ENCODE measurements around the gene DRAM1. TPM values are rescaled to one million over a fixed set of nuclear protein-coding genes. Genes with fewer than 3 reads are reported as not detected.
"Not testable (repeated sequence)": the region's sequence is repeated elsewhere in the genome, so short reads cannot be mapped to it uniquely, and the experiment has no call there.

The DRAM1 gene
- total RNA-seq, 1 donor from 2014 or later = 12.5 TPM

DNA sequence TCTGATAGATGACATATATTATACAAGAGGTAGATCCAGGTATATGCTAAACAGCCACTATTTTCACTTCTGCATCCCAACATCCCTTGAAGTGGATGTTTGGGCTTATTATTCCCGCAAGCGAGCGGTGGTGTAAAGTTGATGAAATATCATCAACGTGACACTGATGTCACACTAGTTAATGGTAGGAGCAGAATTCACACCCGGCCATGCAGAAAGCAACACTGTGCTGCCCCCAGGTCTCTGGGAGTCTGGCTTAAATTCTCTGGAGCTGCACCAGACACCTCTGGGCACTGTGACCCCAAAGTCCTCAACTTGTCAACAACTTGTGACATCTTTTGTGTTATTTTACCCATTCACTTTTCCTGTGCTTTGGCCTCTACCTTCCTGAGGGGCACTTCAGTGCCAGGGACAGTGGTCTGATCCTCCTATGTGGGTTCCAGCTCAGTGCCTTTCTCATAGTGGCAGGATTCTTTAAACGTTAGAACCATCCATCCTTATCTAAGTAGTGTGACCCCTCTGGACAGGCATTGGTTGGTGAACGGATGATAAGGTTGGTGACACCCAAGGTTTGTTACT, 952 bp downstream of the DRAM1 start:
- H3K4me1 Mint-ChIP-seq (ENCODE audit: unreplicated experiment) = peaks cover 13% of the 10 kb centered on the region
- H3K36me3 Mint-ChIP-seq = peaks cover 3% of the 10 kb centered on the region
- peak overlapping the region; percentile 91 for H3K4me3 Mint-ChIP-seq

GRCh38 chr12:101880769-101881168, 3.4 kb downstream of the DRAM1 start:
- DNase-seq (ENCODE audit: extremely low spot score, unreplicated experiment) = no peak
- H3K9me3 Mint-ChIP-seq = no peaks in the 10 kb centered on the region
- H3K4me3 Mint-ChIP-seq = no peak overlapping the region
- H3K36me3 Mint-ChIP-seq = peaks cover 3% of the 10 kb centered on the region
- peak overlapping the region; percentile 15 for H3K27ac Mint-ChIP-seq
- TF ChIP-seq, protein P1, sequence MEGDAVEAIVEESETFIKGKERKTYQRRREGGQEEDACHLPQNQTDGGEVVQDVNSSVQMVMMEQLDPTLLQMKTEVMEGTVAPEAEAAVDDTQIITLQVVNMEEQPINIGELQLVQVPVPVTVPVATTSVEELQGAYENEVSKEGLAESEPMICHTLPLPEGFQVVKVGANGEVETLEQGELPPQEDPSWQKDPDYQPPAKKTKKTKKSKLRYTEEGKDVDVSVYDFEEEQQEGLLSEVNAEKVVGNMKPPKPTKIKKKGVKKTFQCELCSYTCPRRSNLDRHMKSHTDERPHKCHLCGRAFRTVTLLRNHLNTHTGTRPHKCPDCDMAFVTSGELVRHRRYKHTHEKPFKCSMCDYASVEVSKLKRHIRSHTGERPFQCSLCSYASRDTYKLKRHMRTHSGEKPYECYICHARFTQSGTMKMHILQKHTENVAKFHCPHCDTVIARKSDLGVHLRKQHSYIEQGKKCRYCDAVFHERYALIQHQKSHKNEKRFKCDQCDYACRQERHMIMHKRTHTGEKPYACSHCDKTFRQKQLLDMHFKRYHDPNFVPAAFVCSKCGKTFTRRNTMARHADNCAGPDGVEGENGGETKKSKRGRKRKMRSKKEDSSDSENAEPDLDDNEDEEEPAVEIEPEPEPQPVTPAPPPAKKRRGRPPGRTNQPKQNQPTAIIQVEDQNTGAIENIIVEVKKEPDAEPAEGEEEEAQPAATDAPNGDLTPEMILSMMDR (conservative IDR thresholded peaks at IDR 0.05) = no peak
- H3K4me1 Mint-ChIP-seq (ENCODE audit: unreplicated experiment) = peaks cover 8% of the 10 kb centered on the region
- H3K27me3 Mint-ChIP-seq = peaks cover 8% of the 10 kb centered on the region

More for the DNA sequence above, 952 bp downstream of the DRAM1 start:
- H3K27ac Mint-ChIP-seq = peak overlapping the region; percentile 78
- TF ChIP-seq, protein P1 (conservative IDR thresholded peaks at IDR 0.05) = no peak
- no peak for DNase-seq (ENCODE audit: extremely low spot score, unreplicated experiment)
- H3K27me3 Mint-ChIP-seq = peaks cover 8% of the 10 kb centered on the region
- no peaks in the 10 kb centered on the region for H3K9me3 Mint-ChIP-seq

DNA sequence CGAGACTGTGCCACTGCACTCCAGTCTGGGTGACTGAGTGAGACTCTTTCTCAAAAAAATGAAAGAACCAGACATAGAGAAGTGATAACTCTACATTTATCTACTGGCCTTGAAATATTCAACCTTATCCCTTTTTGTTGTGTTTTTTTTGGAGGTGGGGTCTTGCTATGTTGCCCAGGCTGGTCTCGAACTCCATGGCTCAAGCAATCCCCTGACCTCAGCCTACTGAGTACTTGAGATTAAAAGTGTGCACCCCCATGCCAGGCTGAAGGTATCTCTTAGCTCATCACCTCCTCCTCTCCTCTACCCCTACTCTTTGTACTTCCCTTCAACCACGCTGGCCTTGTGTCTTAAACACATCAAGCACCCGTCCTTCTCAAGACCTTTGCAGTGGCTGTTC, 3.8 kb downstream of the DRAM1 start:
- TF ChIP-seq, protein P1 (conservative IDR thresholded peaks at IDR 0.05) = no peak

GRCh38 chr12:101884174-101884573, 6.8 kb downstream of the DRAM1 start:
- H3K9me3 Mint-ChIP-seq = no peaks in the 10 kb centered on the region
- DNase-seq (ENCODE audit: extremely low spot score, unreplicated experiment) = no peak
- H3K27me3 Mint-ChIP-seq = no peaks in the 10 kb centered on the region
- peaks cover 3% of the 10 kb centered on the region for H3K4me1 Mint-ChIP-seq (ENCODE audit: unreplicated experiment)
- H3K36me3 Mint-ChIP-seq = peaks cover 3% of the 10 kb centered on the region
- H3K27ac Mint-ChIP-seq = no peak overlapping the region
- TF ChIP-seq, protein P1 (conservative IDR thresholded peaks at IDR 0.05) = no peak
- H3K4me3 Mint-ChIP-seq = no peak overlapping the region

More for the DNA sequence above, 3.8 kb downstream of the DRAM1 start:
- Mint-ChIP-seq H3K4me3 (peak overlapping the region; percentile 8), H3K4me1 (ENCODE audit: unreplicated experiment) (peaks cover 8% of the 10 kb centered on the region), H3K27ac (no peak overlapping the region), H3K27me3 (peaks cover 8% of the 10 kb centered on the region), H3K36me3 (peaks cover 3% of the 10 kb centered on the region), H3K9me3 (no peaks in the 10 kb centered on the region)
- no peak for DNase-seq (ENCODE audit: extremely low spot score, unreplicated experiment)

- H3K9me3 Mint-ChIP-seq; H3K4me3 Mint-ChIP-seq; DNase-seq (ENCODE audit: extremely low spot score, unreplicated experiment); H3K4me1 Mint-ChIP-seq (ENCODE audit: unreplicated experiment); H3K27ac Mint-ChIP-seq; H3K27me3 Mint-ChIP-seq; H3K36me3 Mint-ChIP-seq: not testable (repeated sequence)
Measured at GRCh38 chr12:101884781-101885340, 7.5 kb downstream of the DRAM1 start.

- TF ChIP-seq, protein P1 (conservative IDR thresholded peaks at IDR 0.05) = no peak
- H3K27ac Mint-ChIP-seq = no peak overlapping the region
- H3K27me3 Mint-ChIP-seq = no peaks in the 10 kb centered on the region
- H3K4me3 Mint-ChIP-seq = no peak overlapping the region
- DNase-seq (ENCODE audit: extremely low spot score, unreplicated experiment) = no peak
- H3K9me3 Mint-ChIP-seq = no peaks in the 10 kb centered on the region
- peaks cover 3% of the 10 kb centered on the region for H3K4me1 Mint-ChIP-seq (ENCODE audit: unreplicated experiment)
- H3K36me3 Mint-ChIP-seq = peaks cover 3% of the 10 kb centered on the region
Measured at GRCh38 chr12:101885912-101886561, 8.7 kb downstream of the DRAM1 start.
